NCI-H2227 (cell line): Measurements from ENCODE around the gene OGFOD3.
"Not testable (repeated sequence)": the region's sequence is repeated elsewhere in the genome, so short reads cannot be mapped to it uniquely, and the experiment has no call there.

Experiments used
- DNase-seq: peaks from one replicate; lab custom pipeline; 2025; ENCODE audit not compliant: unreplicated experiment; lab: John Stamatoyannopoulos, UW

Gene OGFOD3

DNA sequence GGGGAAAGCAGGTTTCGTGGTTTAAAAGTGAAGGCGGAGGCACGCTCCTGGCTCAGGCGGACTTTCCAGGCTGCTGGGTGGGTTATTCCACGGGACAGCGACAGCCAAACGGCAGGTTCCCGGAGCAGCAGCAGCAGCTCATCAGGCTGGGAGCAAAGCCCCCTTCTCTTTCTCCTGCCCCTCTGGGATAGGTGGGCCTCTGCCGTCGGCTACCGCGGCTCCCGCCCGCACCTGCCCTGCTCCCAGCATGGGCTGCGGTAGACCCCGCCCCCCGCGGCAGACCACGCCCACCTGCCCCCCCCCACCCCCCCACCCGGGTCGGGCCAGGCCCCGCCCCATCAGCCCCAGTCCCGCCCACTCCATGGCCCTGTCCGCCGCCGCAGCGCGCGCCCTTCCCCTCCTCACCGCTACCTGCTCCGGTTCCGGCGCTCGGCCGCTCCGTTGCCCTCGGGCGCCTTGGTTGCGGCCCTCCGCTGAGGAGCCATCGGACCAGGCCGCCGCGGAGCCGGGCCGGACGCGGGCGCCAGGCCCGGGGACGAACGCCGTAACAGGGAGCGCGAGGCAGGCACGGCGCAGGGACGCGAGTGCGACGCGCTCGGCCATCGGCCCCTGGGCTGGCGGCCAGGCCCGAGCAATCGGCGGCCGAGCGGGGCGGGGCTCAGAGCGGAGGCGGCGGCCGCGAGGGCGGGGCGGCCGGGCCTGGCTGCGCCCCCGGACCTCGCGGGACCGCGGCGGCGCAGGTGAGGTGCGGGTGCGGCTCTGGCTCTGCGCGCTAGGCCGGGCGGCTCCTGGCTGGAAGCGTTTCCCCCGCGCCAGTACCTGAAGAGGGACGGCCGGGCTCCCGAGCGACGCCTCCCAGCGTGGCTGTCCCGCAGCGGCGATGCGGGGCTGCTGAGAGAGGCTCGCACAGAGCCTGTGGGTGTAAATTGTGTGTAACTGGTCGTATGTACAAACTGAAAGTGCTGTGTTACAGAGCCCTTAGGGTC lies at the start of gene OGFOD3, which contains the start of gene HEXD:
OGFOD3 (minus strand) TSS at position 586 of the 986 bp plus-strand sequence; CDS start at position 485, 101 bp downstream.
HEXD (plus strand) TSS at position 347 of the 986 bp plus-strand sequence. CDS start 1,453 bp downstream, outside the sequence.
- DNase-seq = peak; percentile 94

- no peak for DNase-seq
Measured at GRCh38 chr17:82465023-82465603, 46.7 kb upstream of the OGFOD3 start.

DNA sequence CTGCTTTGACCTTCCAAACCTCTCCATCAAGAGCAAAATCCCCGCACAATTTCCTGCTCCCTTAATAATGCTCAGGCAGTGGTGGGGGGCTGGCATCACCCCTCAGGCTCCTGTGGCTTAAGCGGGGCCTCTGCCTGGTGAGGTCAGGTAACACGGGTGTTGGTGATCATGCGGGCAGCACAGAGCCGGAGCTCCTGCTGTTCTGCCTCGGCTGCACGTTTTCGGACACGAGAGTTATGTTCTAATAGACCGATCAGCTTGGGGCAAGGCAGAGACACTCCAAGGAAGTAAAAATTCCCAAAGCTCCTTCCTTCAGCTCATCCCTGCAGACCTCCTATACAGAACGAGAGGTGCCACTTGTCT lies 46.2 kb upstream of the OGFOD3 start:
- DNase-seq = no peak

GRCh38 chr17:82463925-82464566 lies 45.7 kb upstream of the OGFOD3 start:
- DNase-seq = no peak

DNA sequence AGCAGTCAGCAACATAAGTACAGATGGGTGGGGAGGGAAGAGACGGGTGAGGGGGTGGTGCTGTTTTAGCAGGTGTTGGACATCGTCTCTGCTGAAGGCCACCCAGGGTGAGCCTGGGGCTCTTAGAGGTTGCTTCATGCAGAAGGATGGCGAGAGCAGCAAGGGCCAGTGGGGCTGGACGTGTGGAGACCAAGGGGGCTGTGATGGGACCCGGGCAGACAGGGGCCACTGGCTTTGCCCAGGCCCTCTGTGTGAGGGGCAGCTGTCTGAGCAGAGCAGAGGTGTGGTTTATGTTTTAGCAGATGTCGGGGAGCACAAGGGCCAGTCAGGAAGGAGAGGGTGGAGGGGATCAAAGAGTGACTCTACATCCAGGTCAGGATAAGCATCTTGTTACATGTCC lies 45.0 kb upstream of the OGFOD3 start:
- DNase-seq = no peak

DNA sequence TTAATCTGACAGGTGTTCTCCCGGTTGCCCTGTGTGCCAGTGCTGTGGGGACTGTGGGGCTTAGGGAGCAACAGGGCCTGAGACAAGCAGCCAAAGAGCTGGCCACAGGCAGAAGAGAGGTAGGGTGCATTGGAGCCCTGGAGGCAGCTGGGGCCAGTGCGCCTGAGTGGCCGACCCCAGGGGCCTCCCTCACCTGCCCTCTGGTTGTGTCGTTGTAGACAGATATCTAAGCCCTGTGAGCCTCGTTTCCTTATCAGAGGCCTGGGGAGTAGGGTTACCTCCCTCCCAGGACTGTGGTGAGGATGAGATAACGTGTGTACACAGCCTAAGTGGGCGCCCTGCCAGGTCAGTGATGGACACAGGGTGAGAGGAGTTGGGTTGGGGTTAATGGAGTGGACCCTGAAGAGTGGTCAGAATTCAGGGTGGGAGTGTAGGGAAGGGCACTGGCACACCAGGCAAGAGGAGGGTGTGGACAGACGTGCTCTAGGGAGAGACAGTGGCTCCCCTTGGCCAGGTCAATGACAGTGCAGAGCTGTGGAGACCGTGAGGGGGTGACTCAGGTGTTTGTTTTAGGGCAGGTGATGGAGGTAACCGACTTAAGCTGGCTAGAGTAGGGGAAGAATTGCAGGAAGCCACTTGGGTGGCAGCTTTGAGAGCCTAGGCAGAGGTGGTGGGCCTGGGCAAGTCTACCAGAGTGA lies 43.6 kb upstream of the OGFOD3 start:
- DNase-seq = no peak

- not testable (repeated sequence) for DNase-seq
Measured at GRCh38 chr17:82459936-82460335, 41.5 kb upstream of the OGFOD3 start.

- peak; percentile 61 for DNase-seq
Measured at GRCh38 chr17:82458885-82459424, 40.6 kb upstream of the OGFOD3 start.

GRCh38 chr17:82458179-82458884 lies 39.9 kb upstream of the OGFOD3 start, which contains the start of gene NARF:
Gene NARF (plus strand): TSS chr17:82458741. CDS start chr17:82458804, 63 bp downstream.
- peak; percentile 99 for DNase-seq

DNA sequence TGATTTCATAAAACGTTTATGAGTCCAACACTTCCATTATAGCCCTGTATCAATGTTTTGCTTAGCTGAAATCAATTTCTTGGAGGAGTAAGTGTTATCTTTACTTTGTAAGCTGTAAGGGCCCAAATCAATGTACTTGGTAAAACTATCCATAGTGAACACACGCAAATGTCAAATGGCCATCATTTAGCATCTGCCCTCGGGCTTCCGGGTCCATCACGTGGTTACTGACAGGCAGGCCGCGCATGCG lies 39.5 kb upstream of the OGFOD3 start:
- no peak for DNase-seq

GRCh38 chr17:82457073-82457928 lies 38.9 kb upstream of the OGFOD3 start:
- DNase-seq = peak; percentile 29

GRCh38 chr17:82453706-82454105 lies 35.3 kb upstream of the OGFOD3 start:
- DNase-seq = not testable (repeated sequence)

DNA sequence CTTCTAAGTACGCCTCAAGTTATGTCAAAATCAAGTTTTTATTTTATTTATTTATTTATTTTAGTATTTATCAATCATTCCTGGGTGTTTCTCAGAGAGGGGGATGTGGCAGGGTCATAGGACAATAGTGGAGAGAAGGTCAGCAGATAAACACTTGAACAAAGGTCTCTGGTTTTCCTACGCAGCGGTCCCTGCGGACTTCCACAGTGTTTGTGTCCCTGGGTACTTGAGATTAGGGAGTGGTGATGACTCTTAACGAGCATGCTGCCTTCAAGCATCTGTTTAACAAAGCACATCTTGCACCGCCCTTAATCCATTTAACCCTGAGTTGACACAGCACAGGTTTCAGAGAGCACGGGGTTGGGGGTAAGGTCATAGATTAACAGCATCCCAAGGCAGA lies 34.8 kb upstream of the OGFOD3 start:
- DNase-seq = not testable (repeated sequence)

DNA sequence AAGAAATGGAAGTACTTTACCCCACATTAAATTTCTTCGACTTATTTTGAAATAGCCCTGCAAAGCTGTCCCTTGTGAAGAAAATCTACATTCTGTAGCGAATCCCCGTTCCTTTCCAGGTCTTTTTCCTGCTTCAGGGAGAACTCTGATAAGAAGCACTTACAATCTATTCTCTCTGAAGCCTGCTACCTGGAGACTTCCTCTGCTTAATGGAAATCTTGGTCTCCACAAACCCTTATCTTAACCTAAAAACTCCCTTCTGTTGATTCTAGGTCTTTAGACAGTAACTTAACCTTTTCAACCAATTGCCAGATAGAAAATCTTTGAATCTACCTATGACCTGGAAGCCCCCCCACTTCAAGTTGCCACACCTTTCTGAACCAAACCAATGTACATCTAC lies 33.8 kb upstream of the OGFOD3 start:
- no peak for DNase-seq

- DNase-seq = peak; percentile 98
Measured at GRCh38 chr17:82450357-82451106, 32.1 kb upstream of the OGFOD3 start, which contains the start of gene CYBC1. Gene CYBC1 (minus strand): TSS chr17:82450752. CDS start chr17:82449254, 1,498 bp downstream.

DNA sequence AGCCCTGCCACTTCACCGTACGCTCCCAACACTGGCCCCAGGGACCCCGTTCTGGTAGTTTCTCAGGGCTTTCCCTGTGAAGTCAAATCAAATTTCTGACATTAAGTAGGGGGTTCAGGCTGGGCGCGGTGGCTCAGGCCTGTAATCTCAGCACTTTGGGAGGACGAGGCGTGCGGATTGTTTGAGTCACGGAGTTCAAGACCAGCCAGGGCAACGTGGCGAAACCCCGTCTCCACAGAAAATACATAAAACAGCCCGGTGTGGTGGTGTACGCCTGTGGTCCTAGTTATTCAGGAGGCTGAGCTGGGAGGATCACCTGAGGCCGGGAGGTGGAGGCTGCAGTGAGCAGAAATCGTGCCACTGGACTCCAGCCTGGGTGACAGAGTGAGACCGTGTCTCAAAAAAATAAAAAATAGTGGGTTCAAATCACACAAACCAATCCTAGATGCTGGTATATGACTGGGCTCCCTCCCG lies 31.5 kb upstream of the OGFOD3 start:
- no peak for DNase-seq

GRCh38 chr17:82449131-82449882 lies 30.9 kb upstream of the OGFOD3 start:
- DNase-seq = peak; percentile 59

DNA sequence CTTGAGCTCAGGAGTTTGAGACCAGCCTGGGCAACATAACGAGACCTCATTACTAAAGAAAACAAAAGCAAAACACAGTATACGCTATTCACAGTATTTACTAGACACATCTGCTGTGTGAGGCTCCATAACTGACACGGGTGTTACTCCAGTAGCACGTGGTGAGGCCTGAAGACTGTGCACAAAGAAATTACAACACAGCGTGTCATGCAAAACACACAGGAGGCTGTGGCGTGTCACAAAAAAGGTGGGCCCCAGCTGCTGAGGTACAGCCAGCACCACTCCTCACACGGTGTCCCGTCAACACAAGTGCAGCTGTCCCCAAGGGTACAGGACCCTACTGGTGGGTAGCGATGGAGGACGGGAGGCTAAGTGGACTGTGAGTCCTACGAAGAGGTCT lies 29.5 kb upstream of the OGFOD3 start:
- DNase-seq = no peak
